Ovary (tissue), 3 donors: ENCODE results near the gene SLC23A2.

Experiments used
- EP300 ChIP-seq: sonication (generic); formaldehyde crosslinking; IDR thresholded peaks from one replicate; pipeline ENCODE4 v1.6.1; 2017; ENCODE audit warnings: antibody characterized with exemption
- POLR2A ChIP-seq: fragments of 450-650 bp; IDR thresholded peaks from one replicate; pipeline ENCODE4 v1.6.1; 2017; ENCODE audit warnings: antibody characterized with exemption, mild to moderate bottlenecking, moderate library complexity
- TF ChIP-seq, protein P1 (sequence below), 3 donors: fragments of 450-650 bp in 2 of 3; fragments of 200-600 bp in 1 of 3; IDR thresholded peaks; one replicate each; pipeline versions ENCODE4 v1.5.1 to v1.8.0; 2016 to 2022; ENCODE audit warnings: antibody characterized with exemption in 3 of 3, mild to moderate bottlenecking in 1 of 3
- donor health status: DM: no; HTN: no; CAD: no.

DNA sequence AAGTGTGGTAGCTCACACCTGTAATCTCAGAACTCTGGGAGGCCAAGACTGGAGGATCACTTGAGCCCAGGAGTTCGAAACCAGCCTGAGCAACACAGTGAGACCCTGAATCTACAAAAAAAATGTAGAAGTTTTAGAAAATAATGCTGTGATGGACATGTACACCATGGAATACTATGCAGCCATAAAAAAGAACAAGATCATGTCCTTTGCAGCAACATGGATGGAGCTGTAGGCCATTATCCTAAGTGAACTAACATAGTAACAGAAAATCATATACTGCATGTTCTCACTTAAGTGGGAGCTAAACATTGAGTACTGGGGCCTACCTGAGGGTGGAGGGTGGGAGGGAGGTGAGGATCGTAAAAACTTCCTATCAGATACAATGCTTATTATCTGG, 168.8 kb downstream of the SLC23A2 start:
- TF ChIP-seq, protein P1, sequence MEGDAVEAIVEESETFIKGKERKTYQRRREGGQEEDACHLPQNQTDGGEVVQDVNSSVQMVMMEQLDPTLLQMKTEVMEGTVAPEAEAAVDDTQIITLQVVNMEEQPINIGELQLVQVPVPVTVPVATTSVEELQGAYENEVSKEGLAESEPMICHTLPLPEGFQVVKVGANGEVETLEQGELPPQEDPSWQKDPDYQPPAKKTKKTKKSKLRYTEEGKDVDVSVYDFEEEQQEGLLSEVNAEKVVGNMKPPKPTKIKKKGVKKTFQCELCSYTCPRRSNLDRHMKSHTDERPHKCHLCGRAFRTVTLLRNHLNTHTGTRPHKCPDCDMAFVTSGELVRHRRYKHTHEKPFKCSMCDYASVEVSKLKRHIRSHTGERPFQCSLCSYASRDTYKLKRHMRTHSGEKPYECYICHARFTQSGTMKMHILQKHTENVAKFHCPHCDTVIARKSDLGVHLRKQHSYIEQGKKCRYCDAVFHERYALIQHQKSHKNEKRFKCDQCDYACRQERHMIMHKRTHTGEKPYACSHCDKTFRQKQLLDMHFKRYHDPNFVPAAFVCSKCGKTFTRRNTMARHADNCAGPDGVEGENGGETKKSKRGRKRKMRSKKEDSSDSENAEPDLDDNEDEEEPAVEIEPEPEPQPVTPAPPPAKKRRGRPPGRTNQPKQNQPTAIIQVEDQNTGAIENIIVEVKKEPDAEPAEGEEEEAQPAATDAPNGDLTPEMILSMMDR (IDR thresholded peaks at IDR 0.05): no peak
- no peak for TF ChIP-seq POLR2A
- no peak for TF ChIP-seq EP300
